RPMI7951 (cell line): ENCODE results near the gene ALB. TPM values are rescaled to one million over a fixed set of nuclear protein-coding genes. Genes with fewer than 3 reads are reported as not detected.

Experiments
- DNase-seq: peaks from one replicate; pipeline ENCODE4 v3.0.0-alpha.2; 2012; ENCODE audit warnings: low read depth
- total RNA-seq: library from RNA; depleted of rRNA; stranded (reverse); fragments of >200 nt; shearing (Covaris generic); gene quantifications from 2 replicates; pipeline ENCODE4 v1.2.3, GENCODE V29; 2014; rRNA removed

Gene ALB
- total RNA-seq, 1 experiment from 2014 or later = not detected

- DNase-seq = no peak
Measured at GRCh38 chr4:73451981-73452747, 48.1 kb downstream of the ALB start.

GRCh38 chr4:73452953-73453700, 49.0 kb downstream of the ALB start:
- DNase-seq = no peak

- DNase-seq = no peak
Measured at GRCh38 chr4:73453701-73454005, 49.6 kb downstream of the ALB start.

- no peak for DNase-seq
Measured at GRCh38 chr4:73454920-73455319, 50.8 kb downstream of the ALB start.

GRCh38 chr4:73456177-73457022, 52.3 kb downstream of the ALB start:
- no peak for DNase-seq

- no peak for DNase-seq
Measured at GRCh38 chr4:73458184-73459047, 54.3 kb downstream of the ALB start.

GRCh38 chr4:73459048-73459421, 54.9 kb downstream of the ALB start:
- no peak for DNase-seq

- no peak for DNase-seq
Measured at GRCh38 chr4:73460913-73461522, 56.9 kb downstream of the ALB start.

GRCh38 chr4:73468170-73468569, 64.1 kb downstream of the ALB start:
- DNase-seq = no peak

- no peak for DNase-seq
Measured at GRCh38 chr4:73470728-73471127, 66.6 kb downstream of the ALB start.

Other genes with a start within 250 kb of the ALB start
- gene ANKRD17, start 145.5 kb upstream of the ALB start, total RNA-seq = 24.1 and 25.4 TPM in 2 replicates
- 1.1 and 1.8 TPM in 2 replicates for gene AFP, start 31.9 kb downstream of the ALB start, total RNA-seq
- gene AFM, start 77.5 kb downstream of the ALB start, total RNA-seq = under 0.01 and 0.10 TPM in 2 replicates
- gene RASSF6, start 216.1 kb downstream of the ALB start, total RNA-seq = under 0.01 and 0.12 TPM in 2 replicates